Cardiac fibroblast (primary cell): ENCODE measurements around the gene PIK3AP1.

Experiments
- DNase-seq, 2 donors: peaks; one replicate each; pipeline versions ENCODE4 v3.0.0 to v3.0.0-alpha.2; 2010; ENCODE audit warnings: low read depth in 2 of 2
- H3K4me3 ChIP-seq, 2 donors: replicated peaks in 1 of 2; 1 replicate in 1 of 2; 2 replicates in 1 of 2; pipeline ENCODE4 v1.5.1; 2011; ENCODE audit warnings: low read depth in 2 of 2, low read length in 2 of 2, mild to moderate bottlenecking in 2 of 2, moderate library complexity in 1 of 2
- CTCF ChIP-seq: IDR thresholded peaks from one replicate; pipeline ENCODE4 v1.5.1; 2011; ENCODE audit warnings: low read depth, mild to moderate bottlenecking, low read length, inconsistent platforms

PIK3AP1 gene

GRCh38 chr10:96641396-96642295 is 78.7 kb downstream of the PIK3AP1 start:
- no peak for DNase-seq
- no peak for TF ChIP-seq CTCF
- H3K4me3 ChIP-seq, result no peak overlapping the region

- TF ChIP-seq CTCF, result no peak
- no peak overlapping the region for H3K4me3 ChIP-seq
- no peak for DNase-seq
Observed at GRCh38 chr10:96639899-96640298, 80.4 kb downstream of the PIK3AP1 start.

DNA sequence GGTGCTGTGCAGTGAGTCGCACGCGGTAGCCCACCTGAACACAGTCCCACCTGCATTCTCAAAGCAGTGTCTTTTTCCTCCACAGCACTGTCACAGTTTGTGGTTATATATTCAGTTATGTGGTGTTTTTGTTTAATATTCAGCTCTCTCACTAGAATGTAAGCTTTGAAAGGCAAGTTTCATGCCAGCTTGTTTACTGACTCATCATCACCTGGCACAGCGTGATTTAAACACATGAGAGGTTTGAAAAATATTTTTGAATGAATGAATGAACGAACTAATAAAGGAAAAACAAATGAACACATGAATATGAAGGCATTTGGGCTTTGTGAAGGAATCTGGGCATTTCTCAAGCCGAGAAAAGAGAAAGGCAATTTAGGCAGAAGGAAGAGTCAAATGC is 81.6 kb downstream of the PIK3AP1 start:
- no peak for DNase-seq
- no peak overlapping the region for H3K4me3 ChIP-seq
- no peak for TF ChIP-seq CTCF

DNA sequence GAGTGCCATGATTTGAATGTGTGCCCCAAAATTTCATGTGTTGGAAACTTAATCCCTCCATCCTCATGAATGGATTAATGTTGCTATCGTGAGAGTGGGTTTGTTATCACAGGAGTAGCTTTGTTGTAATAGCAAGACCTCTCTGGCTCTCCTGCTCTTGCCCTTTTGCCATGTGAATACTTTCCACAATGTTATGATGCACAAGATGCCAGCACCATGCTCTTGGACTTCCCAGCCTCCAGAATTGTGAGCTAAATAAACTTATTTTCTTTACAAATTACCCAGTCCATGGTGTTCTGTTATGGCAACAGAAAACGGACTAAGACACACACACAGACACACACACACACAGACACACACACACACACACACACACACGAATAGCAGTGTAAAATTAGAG is 82.2 kb downstream of the PIK3AP1 start:
- H3K4me3 ChIP-seq, result no peak overlapping the region
- no peak for DNase-seq
- no peak for TF ChIP-seq CTCF

- no peak for TF ChIP-seq CTCF
- H3K4me3 ChIP-seq, result no peak overlapping the region
- DNase-seq, result no peak
Observed at GRCh38 chr10:96637709-96638108, 82.6 kb downstream of the PIK3AP1 start.

GRCh38 chr10:96636551-96636950 is 83.8 kb downstream of the PIK3AP1 start:
- DNase-seq, result no peak
- no peak overlapping the region for H3K4me3 ChIP-seq
- TF ChIP-seq CTCF, result no peak
